IPS DF 6.9 (cell line): ENCODE measurements around the gene FBXL17.

Experiments used
- DNase-seq: peaks from one replicate; pipeline ENCODE4 v3.0.0-alpha.2; 2013; ENCODE audit warnings: low read depth, low spot score
- H3K27ac ChIP-seq: one replicate; pipeline ENCODE4 v1.5.1; 2013; ENCODE audit warnings: low read length, control low read depth
- H3K27me3 ChIP-seq: 2 replicates; pipeline ENCODE4 v1.6.1; 2013; ENCODE audit warnings: mild to moderate bottlenecking, low read length; ENCODE audit not compliant: control insufficient read depth, insufficient read depth
- H3K36me3 ChIP-seq: 2 replicates; pipeline ENCODE4 v1.6.1; 2013; ENCODE audit warnings: low read length; ENCODE audit not compliant: control insufficient read depth, insufficient read depth
- H3K4me1 ChIP-seq: 2 replicates; pipeline ENCODE4 v1.6.1; 2013; ENCODE audit warnings: low read length; ENCODE audit not compliant: control insufficient read depth, insufficient read depth
- H3K4me3 ChIP-seq: 2 replicates; pipeline ENCODE4 v1.5.1; 2013; ENCODE audit warnings: mild to moderate bottlenecking, low read length
- H3K9me3 ChIP-seq: 2 replicates; pipeline ENCODE4 v1.6.1; 2013; ENCODE audit warnings: low read length, inconsistent platforms; ENCODE audit not compliant: control insufficient read depth, insufficient read depth
- WGBS: extraction: QIAGEN DNeasy Blood & Tissue Kit; methylation state at CpG from one replicate; pipeline ENCODE4 v1.1.7; 2013; ENCODE audit warnings: mixed read lengths, missing lambda C conversion rate; ENCODE audit not compliant: insufficient read length, insufficient coverage; 5-methylcytosine and 5-hydroxymethylcytosine counted together

The FBXL17 gene

GRCh38 chr5:108078882-108079281 lies 303.0 kb downstream of the FBXL17 start:
- H3K36me3 ChIP-seq = no peaks in the 10 kb centered on the region
- no peaks in the 10 kb centered on the region for H3K27me3 ChIP-seq
- H3K27ac ChIP-seq = no peak overlapping the region
- H3K4me3 ChIP-seq = no peak overlapping the region
- H3K4me1 ChIP-seq = peaks cover 4% of the 10 kb centered on the region; the same call in 1 of the 2 replicates
- WGBS = no CpG with 5 or more reads among the region's 1 CpG
- DNase-seq = no peak
- H3K9me3 ChIP-seq = no peaks in the 10 kb centered on the region

GRCh38 chr5:108078345-108078744 lies 303.6 kb downstream of the FBXL17 start:
- no CpG with 5 or more reads among the region's 3 CpGs for WGBS
- no peak overlapping the region for H3K4me3 ChIP-seq
- H3K9me3 ChIP-seq = no peaks in the 10 kb centered on the region
- no peak for DNase-seq
- peaks cover 4% of the 10 kb centered on the region; the same call in 1 of the 2 replicates for H3K4me1 ChIP-seq
- no peaks in the 10 kb centered on the region for H3K27me3 ChIP-seq
- no peaks in the 10 kb centered on the region for H3K36me3 ChIP-seq
- H3K27ac ChIP-seq = no peak overlapping the region

- Histone ChIP-seq H3K9me3 (no peaks in the 10 kb centered on the region), H3K36me3 (no peaks in the 10 kb centered on the region), H3K27me3 (no peaks in the 10 kb centered on the region), H3K27ac (no peak overlapping the region), H3K4me1 (peaks cover 1% of the 10 kb centered on the region; the same call in 1 of the 2 replicates), H3K4me3 (no peak overlapping the region)
- no peak for DNase-seq
- no CpG with 5 or more reads among the region's 2 CpGs for WGBS
These were observed 307.3 kb downstream of the FBXL17 start for GRCh38 chr5:108074626-108075025.

- no peaks in the 10 kb centered on the region for H3K36me3 ChIP-seq
- H3K27me3 ChIP-seq = no peaks in the 10 kb centered on the region
- no peaks in the 10 kb centered on the region for H3K4me1 ChIP-seq
- no peak overlapping the region for H3K27ac ChIP-seq
- no peaks in the 10 kb centered on the region for H3K9me3 ChIP-seq
- no peak overlapping the region for H3K4me3 ChIP-seq
- no peak for DNase-seq
These were observed 317.6 kb downstream of the FBXL17 start for GRCh38 chr5:108064302-108064701.

GRCh38 chr5:108061941-108062340 lies 320.0 kb downstream of the FBXL17 start:
- Histone ChIP-seq H3K4me3 (no peak overlapping the region), H3K36me3 (no peaks in the 10 kb centered on the region), H3K4me1 (no peaks in the 10 kb centered on the region), H3K9me3 (no peaks in the 10 kb centered on the region), H3K27ac (no peak overlapping the region), H3K27me3 (no peaks in the 10 kb centered on the region)
- WGBS = no CpG with 5 or more reads among the region's 6 CpGs
- DNase-seq = no peak

GRCh38 chr5:108060340-108060739 lies 321.6 kb downstream of the FBXL17 start:
- H3K27me3 ChIP-seq = no peaks in the 10 kb centered on the region
- no peaks in the 10 kb centered on the region for H3K4me1 ChIP-seq
- no peak overlapping the region for H3K27ac ChIP-seq
- H3K36me3 ChIP-seq = no peaks in the 10 kb centered on the region
- no peaks in the 10 kb centered on the region for H3K9me3 ChIP-seq
- DNase-seq = no peak
- no peak overlapping the region for H3K4me3 ChIP-seq

GRCh38 chr5:108059334-108059733 lies 322.6 kb downstream of the FBXL17 start:
- H3K27ac ChIP-seq = no peak overlapping the region
- no peaks in the 10 kb centered on the region for H3K27me3 ChIP-seq
- no peaks in the 10 kb centered on the region for H3K4me1 ChIP-seq
- H3K9me3 ChIP-seq = no peaks in the 10 kb centered on the region
- H3K36me3 ChIP-seq = no peaks in the 10 kb centered on the region
- no peak overlapping the region for H3K4me3 ChIP-seq
- no CpG with 5 or more reads among the region's 3 CpGs for WGBS
- no peak for DNase-seq

- Histone ChIP-seq H3K36me3 (no peaks in the 10 kb centered on the region), H3K27ac (no peak overlapping the region), H3K27me3 (no peaks in the 10 kb centered on the region), H3K4me1 (no peaks in the 10 kb centered on the region), H3K4me3 (no peak overlapping the region), H3K9me3 (no peaks in the 10 kb centered on the region)
- no peak for DNase-seq
These were observed 327.5 kb downstream of the FBXL17 start for GRCh38 chr5:108054349-108054748.

- Histone ChIP-seq H3K9me3 (no peaks in the 10 kb centered on the region), H3K36me3 (no peaks in the 10 kb centered on the region), H3K4me3 (no peak overlapping the region), H3K27ac (no peak overlapping the region), H3K27me3 (no peaks in the 10 kb centered on the region), H3K4me1 (peaks cover 5% of the 10 kb centered on the region)
- DNase-seq = no peak
- no CpG with 5 or more reads among the region's 13 CpGs for WGBS
These were observed 334.8 kb downstream of the FBXL17 start for GRCh38 chr5:108046955-108047670.

- Histone ChIP-seq H3K9me3 (no peaks in the 10 kb centered on the region), H3K36me3 (no peaks in the 10 kb centered on the region), H3K4me1 (no peaks in the 10 kb centered on the region), H3K27ac (no peak overlapping the region), H3K27me3 (no peaks in the 10 kb centered on the region), H3K4me3 (no peak overlapping the region)
- DNase-seq = no peak
- WGBS = no CpG with 5 or more reads among the region's 7 CpGs
These were observed 345.4 kb downstream of the FBXL17 start for GRCh38 chr5:108036482-108036881.

GRCh38 chr5:108028883-108029282 lies 353.0 kb downstream of the FBXL17 start:
- no peaks in the 10 kb centered on the region for H3K27me3 ChIP-seq
- H3K4me1 ChIP-seq = no peaks in the 10 kb centered on the region
- no peak overlapping the region for H3K27ac ChIP-seq
- no peaks in the 10 kb centered on the region for H3K9me3 ChIP-seq
- no peak for DNase-seq
- no peak overlapping the region for H3K4me3 ChIP-seq
- 100% methylated on average over 2 of the region's 3 CpGs for WGBS
- H3K36me3 ChIP-seq = no peaks in the 10 kb centered on the region
